ENCODE data around the gene CRYGS.
A peak's percentile ranks its signal among the peaks of the same experiment; 100 is the strongest.
"Not testable (repeated sequence)": the region's sequence is repeated elsewhere in the genome, so short reads cannot be mapped to it uniquely, and the experiment has no call there.

CRYGS gene

GRCh38 chr3:186552408-186553031, 8.3 kb upstream of the CRYGS start:
- DNase-seq = no peak

- DNase-seq = no peak
Observed at GRCh38 chr3:186551387-186551786, 7.2 kb upstream of the CRYGS start.

- no peak for DNase-seq
Observed at GRCh38 chr3:186549497-186549896, 5.3 kb upstream of the CRYGS start.

- no peak for DNase-seq
Observed at GRCh38 chr3:186540835-186541226, 3.3 kb downstream of the CRYGS start.

DNA sequence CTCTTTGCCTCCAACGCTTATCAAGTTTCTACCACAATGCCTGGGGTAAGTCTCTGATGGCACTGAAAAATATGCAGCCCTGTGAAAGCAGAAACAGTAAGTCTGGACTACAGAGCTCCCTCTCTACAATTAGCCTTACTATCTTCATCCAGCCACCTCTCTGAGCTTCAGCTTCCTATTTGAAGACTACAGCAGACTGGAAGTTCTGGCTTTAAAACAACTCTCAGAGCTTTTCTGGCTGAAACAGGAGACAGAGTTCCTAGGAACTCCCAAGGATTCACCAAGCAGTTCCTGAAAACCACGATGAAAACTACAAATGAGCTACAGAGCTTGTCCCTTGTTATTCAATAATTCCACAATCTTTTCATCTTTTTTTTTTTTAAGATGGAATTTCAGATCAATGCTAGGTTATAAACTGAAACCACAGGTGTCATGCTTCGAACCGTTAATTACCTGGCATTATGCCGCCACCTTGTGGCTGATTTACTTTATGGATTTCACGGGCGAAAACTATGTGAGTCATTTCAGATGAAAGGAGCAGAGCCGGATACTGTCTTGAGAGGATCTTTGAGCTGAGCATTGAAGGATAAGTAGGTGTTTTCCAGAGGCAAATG, 3.9 kb downstream of the CRYGS start:
- peak; percentile 74 for DNase-seq

DNA sequence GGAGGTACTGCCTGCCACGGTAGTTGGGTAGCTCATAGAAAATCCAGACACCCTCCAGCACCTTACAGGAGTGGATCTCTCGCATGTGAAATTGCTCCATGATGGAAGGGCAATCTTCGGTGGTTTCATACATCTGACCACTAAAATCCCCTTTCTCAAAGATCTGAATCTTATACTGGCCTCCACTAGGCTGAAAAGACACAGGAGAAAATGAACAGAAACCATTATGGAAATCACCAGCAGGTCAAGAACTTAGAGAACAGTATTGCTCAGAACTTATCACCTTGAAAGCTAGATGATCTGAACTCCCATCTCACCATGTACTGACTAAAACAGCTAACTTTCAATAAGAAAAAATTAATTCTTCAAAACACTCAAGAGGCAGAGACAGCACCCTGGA, 5.4 kb downstream of the CRYGS start:
- no peak for DNase-seq

DNA sequence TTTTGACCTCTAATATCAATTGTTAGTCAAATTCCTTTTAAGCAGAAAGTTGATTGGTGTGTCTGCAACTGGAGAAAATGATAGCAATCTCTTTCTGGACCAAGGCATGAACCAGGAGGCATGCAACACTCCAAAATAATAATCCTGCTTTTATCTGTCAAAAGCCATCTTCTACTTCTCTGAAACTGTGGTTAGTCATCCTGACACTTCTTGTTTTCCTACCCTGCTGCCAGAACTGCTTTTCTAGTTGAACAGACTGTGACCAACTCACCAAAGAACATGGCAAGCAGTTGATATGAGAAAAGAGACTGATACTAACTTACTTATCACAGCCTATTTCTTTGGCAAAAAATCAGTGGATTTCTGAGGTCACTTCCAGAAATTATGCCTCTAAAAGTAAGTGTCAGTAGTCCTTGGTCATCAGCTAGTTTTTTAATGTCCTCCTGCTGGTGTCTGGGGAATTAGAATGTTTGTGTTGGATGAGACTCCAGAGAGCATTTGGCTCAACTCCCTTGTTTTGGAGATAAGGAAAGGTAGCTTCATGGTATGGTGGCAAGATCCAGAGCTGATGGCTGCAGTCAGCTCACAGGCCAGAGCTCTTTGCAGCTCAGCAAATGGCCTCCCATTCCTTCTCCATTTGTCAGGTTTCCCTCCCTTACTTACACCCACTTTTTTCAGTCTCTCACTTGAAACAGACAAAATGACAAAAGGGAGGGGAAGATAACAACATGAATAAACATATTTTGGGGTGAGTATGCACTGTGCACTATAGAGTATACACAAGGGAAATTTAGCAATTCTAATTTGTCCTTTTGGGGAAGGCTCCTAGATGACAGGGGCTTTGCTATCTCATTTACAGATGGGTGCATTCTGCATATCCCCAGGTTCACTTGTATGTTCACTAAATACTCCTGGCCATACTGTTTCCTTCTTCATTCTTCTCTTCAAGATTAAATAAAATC, 7.0 kb downstream of the CRYGS start:
- DNase-seq = no peak

GRCh38 chr3:186534113-186534669, 10.0 kb downstream of the CRYGS start:
- DNase-seq = peak; percentile 15

- DNase-seq = no peak
Observed at GRCh38 chr3:186532598-186533072, 11.5 kb downstream of the CRYGS start.

GRCh38 chr3:186531694-186532093, 12.5 kb downstream of the CRYGS start:
- not testable (repeated sequence) for DNase-seq

DNA sequence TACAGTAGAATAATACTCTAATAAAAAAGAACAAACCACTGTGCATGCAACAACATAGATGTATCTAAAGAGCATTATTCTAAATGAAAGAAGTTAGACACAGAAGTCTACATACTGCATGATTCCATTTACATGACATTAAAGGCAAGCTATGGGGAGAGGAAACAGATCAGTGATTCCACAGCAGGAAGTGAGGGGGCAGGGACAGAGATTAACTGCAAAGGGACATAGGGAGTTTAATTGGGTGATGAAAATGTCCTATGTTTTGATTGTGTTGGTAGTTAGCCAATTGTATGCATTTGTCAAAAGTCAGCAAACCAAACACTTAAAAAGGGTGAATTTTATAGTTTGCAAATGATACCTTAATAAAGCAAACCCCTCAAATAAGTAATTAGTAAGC, 13.8 kb downstream of the CRYGS start:
- DNase-seq = no peak

DNA sequence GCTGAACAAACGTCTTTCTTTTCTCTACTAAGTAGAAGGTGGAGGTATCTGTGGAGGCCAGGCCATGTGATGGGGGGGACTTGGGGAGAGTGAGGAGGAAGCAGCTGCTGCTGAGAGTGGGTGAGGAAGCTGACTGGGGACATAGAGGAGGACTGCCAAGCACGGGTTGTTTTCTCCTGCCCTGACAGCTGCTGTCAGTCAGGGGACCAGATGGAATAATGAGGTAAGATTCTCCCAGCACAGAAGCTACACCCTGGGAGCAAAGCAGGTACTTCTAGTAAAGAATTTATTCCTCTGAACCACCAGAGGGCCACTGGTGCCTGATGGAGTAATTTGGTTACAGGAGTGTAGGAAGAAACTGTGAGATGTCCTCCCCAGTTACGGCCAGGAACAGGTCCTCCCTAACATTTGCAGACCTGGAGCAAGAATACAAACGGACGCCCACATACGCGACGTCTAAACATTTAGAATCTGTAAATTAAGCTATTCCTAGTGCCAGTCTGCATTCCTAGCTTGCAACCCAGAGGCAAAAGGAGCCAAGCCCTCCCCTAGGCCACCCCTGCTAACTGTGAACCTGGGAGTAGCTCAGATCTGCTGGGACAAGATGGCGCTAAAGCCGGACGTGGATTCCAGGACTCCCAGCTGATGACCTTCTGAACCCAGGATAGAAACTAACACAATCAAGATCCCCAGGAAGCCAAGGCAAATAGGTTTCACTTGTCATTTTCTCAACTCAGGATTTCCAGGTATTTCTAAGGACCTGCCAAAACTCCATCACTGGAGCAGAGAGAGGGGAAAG, 14.8 kb downstream of the CRYGS start:
- no peak for DNase-seq

DNA sequence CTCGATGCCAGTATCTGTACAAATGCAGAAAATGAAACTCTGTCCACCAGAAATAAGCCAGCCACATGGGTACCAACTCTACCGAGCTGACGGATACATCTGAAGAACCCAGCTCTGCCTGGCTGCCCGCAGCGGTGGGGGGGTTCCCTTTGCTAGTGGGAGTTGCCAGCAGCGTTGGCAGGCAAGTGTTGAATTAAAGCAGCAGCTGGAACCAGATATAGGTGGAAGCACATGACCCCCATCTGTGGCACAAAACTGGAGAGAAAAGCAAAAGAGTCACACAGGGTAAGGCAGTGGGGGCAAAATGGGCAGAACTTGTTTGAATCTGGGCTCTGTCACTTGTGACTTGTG, 17.9 kb downstream of the CRYGS start:
- no peak for DNase-seq

DNA sequence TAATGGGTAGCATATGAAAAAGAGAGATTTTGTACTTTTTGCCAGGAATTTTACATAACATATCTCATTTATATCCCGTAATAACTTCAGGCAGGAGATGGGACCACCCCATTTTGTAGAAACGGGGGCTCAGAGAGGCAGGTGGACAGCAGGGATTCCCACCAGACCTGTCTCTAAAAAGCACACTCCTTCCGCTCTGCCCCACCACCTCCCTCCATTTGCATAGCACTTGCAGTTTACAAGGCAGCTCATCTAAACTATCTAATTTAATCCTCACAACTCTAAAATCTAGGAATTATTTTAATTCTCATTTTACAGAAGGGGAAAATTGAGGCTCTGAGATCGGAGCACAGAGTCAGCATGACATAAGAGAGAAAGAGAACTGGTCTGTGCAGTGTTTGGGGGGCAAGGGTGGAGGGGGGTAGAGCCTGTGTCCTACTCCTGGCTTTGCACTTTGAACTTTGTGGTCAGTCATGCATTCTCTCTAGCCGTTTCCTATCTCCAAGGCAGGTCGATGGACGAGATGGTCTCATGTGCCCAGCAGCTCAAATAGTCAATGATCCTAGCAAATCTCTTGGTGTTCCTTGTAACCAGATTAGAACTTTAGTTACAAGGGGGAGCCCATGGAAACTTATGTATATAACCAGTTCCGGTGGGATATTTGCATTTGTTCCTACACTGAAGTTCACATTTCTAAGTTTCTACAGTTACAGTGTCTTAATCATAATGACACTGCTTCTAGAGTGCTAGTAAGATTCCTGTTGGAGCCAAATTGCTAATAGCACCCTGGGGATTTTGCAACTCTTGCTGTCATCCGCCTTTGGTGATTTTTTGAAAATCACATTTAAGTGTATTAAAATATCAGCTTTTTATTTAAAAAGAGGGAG, 18.6 kb downstream of the CRYGS start:
- DNase-seq = no peak

DNA sequence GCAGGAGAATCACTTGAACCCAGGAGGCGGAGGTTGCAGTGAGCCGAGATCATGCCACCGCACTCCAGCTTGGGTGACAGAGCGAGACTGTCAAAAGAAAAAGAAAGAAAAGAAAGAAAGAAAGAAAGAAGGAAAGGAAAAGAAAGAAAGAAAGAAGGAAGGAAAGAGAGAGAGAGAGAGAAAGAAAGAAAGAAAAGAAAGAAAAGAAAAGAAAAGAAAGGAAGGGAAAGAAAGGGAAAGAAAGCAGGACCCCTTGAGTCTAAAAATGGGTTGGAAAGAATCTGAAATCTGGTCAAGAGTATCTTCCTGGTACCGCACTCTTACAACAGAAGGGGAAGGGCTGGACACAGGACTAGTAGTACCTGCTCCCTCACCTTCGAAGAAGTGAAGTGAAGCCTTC, 19.6 kb downstream of the CRYGS start:
- DNase-seq = no peak

GRCh38 chr3:186523434-186523833, 20.7 kb downstream of the CRYGS start:
- DNase-seq = no peak

DNA sequence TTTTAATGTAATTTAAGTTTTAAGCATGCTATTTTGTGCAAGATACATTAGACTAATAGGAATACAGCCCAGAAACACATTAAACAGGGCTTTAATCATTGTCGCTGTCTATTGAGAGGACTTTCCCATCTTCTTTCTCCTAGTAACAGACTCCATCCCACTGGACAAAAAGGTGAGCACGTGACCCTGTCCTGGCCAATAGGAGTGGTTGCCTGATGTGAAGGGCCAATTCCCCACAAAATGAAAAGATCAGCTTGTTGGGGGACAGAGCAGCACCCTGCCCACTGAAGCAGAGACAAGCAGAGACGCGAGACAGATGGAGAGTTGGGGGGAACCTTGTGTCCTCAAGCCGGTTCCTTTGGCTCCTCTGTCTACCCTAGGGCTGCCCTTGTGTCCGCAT, 21.2 kb downstream of the CRYGS start:
- DNase-seq = no peak

DNA sequence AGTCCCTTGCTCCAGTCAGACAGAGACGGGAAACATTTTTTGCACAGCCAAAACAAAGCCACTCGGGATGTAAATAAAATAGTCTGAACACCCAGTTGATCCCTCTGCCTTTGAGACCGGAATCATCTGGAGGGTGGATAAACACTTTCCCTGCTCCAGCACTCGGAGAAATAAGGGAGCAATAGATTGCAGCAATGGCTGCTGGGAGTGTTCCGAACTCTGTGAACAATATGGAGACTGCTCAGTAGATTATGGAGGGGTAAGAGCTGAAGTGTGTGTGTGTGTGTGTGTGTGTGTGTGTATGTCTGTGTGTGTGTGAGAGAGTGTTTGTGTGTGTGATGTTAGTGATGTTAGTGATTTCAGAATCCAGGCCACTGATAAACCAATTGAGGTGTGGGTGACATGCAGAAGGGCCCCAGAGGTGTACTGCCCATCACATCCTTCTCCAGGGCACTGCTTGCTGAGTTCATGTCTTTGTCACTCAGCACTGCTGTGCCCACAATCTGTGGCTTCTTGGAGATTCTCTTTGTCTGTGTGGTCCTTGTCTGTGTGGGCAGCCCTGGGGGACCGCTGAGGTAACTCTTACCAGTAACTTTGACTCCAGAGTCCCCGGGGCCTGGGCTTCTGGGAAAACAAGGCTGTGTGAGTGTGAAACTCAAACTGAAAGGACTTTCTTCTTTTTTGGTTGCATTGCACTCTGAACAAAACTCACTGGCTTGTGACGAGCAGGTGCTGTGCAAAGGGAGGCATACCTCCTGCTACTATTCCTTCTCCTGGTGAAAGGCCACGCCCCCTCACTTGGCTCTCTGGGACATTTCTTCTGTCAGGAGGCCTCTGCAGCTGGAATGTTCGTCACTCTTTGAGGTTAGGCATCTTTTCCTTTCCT, 23.0 kb downstream of the CRYGS start:
- no peak for DNase-seq

DNA sequence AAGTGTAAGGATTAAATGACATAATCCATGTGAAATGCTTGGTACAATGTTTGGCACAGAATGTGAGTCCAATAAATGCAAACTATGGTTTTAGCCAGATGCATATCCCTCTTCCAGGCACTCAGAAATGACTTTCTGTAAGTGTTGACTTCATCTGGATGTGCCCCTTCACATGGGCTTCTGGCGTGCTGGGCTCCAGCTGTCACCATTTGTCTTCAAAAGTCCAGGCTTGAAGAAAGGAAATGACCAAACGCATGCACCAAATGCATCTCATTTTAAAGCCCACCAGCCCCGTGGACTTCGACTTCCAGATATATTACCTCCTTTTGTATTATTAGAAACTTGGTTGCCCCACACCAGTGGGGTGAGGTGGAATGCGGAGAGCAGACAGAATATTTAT, 23.7 kb downstream of the CRYGS start:
- no peak for DNase-seq

- peak; percentile 58 for DNase-seq
Observed at GRCh38 chr3:186519021-186519658, 25.0 kb downstream of the CRYGS start.
